Subcutaneous abdominal adipose tissue (tissue), 5 donors: ENCODE data around the gene C17orf75.
A peak's percentile ranks its signal among the peaks of the same experiment; 100 is the strongest.

Experiments
- H3K27ac ChIP-seq: one replicate; pipeline ENCODE4 v1.7.0; 2013; ENCODE audit warnings: low read depth, mild to moderate bottlenecking, inconsistent platforms, low read length, moderate library complexity
- H3K27me3 ChIP-seq, 5 donors: one replicate each; pipeline ENCODE4 v1.7.0; 2013; ENCODE audit warnings: low read length in 5 of 5, inconsistent platforms in 1 of 5; ENCODE audit not compliant: control insufficient read depth in 5 of 5, insufficient read depth in 4 of 5
- H3K36me3 ChIP-seq, 5 donors: one replicate each; pipeline ENCODE4 v1.7.0; 2013; ENCODE audit warnings: low read length in 5 of 5; ENCODE audit not compliant: control insufficient read depth in 5 of 5, insufficient read depth in 5 of 5
- H3K4me1 ChIP-seq, 5 donors: one replicate each; pipeline ENCODE4 v1.7.0; 2013; ENCODE audit warnings: low read length in 5 of 5, mild to moderate bottlenecking in 3 of 5, moderate library complexity in 1 of 5; ENCODE audit not compliant: control insufficient read depth in 5 of 5, insufficient read depth in 5 of 5
- H3K4me3 ChIP-seq, 5 donors: one replicate each; pipeline ENCODE4 v1.7.0; 2013; ENCODE audit warnings: low read length in 5 of 5, low read depth in 1 of 5
- H3K9ac ChIP-seq, 5 donors: one replicate each; pipeline ENCODE4 v1.7.0; 2013; ENCODE audit warnings: low read length in 5 of 5, mild to moderate bottlenecking in 4 of 5, moderate library complexity in 3 of 5
- H3K9me3 ChIP-seq, 5 donors: one replicate each; pipeline ENCODE4 v1.7.0; 2013; ENCODE audit warnings: low read length in 5 of 5; ENCODE audit not compliant: control insufficient read depth in 5 of 5
- donor health status: healthy.
- donor health status: healthy.
- donor health status: healthy.
- donor health status: healthy.
- donor health status: healthy.

The C17orf75 gene

DNA sequence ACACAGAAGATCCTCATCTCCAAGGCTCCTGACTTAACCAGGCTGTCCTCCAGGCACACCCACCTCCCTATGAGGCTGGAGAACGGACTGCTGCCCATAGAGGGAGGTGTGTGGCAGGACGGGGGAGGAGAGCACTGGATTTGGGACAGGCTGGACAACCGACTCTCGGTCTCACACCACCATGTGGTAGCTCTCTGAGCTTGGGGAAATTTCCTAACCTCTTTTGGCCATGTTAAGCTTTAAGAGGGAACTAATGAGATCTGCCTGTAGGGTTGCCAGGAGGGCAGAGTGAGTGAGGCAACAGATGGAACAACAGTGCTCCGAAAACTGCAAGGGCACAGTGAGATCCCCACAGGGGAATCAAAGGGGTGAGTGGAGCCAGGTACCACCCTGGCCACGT, 43.7 kb downstream of the C17orf75 start:
- no peak overlapping the region for H3K27ac ChIP-seq
- peak overlapping the region in 1 of 5 donors; percentile 23 for H3K4me3 ChIP-seq
- H3K36me3 ChIP-seq, result no peaks in the 10 kb centered on the region
- no peaks in the 10 kb centered on the region for H3K9me3 ChIP-seq
- no peak overlapping the region for H3K9ac ChIP-seq
- H3K4me1 ChIP-seq, result peaks cover 2 to 20% (median 16%) of the 10 kb centered on the region in 5 donors
- no peaks in the 10 kb centered on the region for H3K27me3 ChIP-seq

DNA sequence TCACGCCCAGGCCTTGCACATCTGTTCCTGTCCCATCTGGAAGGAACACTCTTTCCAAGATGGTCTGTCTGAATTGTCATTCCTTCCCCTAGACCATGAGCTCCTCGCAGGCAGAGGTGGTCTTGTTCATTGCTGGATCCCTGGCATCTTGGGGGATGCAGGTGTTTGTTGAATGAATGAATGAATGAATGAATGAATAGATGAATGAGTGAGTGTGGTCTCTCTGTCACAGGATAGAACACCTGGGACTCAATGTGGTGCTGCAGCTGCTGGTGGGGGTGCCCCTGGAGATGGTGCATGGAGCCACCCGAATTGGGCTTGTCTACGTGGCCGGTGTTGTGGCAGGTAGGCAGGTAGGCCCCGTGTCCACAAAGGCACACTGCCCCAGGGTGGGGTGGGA, 44.1 kb downstream of the C17orf75 start:
- Histone ChIP-seq H3K9me3 (no peaks in the 10 kb centered on the region), H3K27ac (no peak overlapping the region), H3K4me3 (no peak overlapping the region), H3K9ac (no peak overlapping the region), H3K4me1 (peaks cover 2 to 16% (median 12%) of the 10 kb centered on the region in 5 donors), H3K36me3 (no peaks in the 10 kb centered on the region), H3K27me3 (no peaks in the 10 kb centered on the region)

DNA sequence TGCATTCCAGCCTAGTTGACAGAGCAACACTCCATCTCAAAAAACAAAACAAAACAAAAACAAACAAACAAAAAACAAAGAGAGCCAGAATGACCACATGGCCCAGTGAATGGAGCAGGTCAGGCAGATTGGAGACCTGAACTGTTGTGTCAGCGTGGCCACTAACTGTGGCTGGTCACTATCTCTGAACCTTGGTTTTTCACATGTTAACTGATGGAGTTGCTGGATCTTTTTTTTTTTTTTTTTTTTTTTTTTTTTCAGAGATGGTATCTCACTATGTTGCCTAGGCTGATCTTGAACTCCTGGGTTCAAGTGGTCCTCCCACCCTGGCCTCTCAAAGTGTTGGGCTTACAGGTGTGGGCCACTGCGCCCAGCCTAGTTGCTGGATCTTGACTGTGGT, 44.5 kb downstream of the C17orf75 start:
- Histone ChIP-seq H3K4me1 (peaks cover 0 to 11% (median 8%) of the 10 kb centered on the region in 5 donors), H3K9me3 (no peaks in the 10 kb centered on the region), H3K9ac (no peak overlapping the region), H3K27ac (no peak overlapping the region), H3K27me3 (no peaks in the 10 kb centered on the region), H3K36me3 (no peaks in the 10 kb centered on the region), H3K4me3 (no peak overlapping the region)

DNA sequence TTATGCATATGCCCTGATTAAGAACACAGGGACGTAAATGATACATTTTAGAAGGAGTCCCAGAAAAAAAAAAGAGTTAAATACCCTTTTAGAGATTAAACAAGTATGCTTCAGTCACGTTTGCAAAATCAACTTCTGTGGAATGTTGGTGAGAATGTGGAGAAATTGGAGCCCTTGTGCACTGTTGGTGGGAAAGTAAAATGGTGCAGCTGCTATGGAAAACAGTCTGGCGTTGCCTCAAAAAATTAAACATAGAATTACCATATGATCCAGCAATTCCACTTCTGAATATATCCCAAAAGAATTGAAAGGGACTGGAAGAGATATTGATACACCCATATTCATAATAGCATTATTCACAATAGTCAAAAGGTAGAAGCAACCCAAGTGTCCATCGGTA, 49.9 kb downstream of the C17orf75 start:
- H3K27ac ChIP-seq, result no peak overlapping the region
- H3K9ac ChIP-seq, result no peak overlapping the region
- H3K27me3 ChIP-seq, result peaks cover 0 to 3% (median 0%) of the 10 kb centered on the region in 5 donors
- H3K36me3 ChIP-seq, result no peaks in the 10 kb centered on the region
- no peaks in the 10 kb centered on the region for H3K9me3 ChIP-seq
- H3K4me1 ChIP-seq, result peaks cover 0 to 10% (median 5%) of the 10 kb centered on the region in 5 donors
- no peak overlapping the region for H3K4me3 ChIP-seq

DNA sequence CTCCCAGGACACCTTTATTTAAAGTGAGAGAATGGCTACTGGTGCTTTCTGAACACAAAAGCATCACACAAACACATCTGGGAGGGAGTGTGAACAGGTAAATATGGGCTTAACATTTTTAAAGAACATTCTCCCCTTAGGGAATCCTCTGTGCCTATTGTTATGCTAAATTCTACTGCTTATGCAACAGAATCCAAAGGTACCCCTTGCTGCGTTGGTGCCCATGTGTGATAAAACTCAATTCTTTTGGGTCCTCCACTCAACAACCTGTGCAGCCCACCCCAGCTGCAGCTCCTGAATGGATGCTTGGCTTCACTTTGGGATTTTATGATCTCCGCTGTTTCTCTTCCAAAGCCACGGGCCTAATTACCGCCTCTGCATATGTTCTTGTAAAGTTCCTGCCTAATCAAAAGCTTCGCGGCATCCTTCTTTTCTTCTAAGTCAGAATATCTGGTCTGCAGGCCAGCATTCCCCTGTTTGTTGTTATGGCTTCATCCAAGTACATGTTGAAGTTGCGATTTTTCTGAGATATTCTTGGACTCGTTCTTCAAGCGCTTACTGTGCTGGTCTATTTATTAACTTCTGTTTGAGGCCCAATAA, 52.4 kb downstream of the C17orf75 start:
- Histone ChIP-seq H3K9me3 (no peaks in the 10 kb centered on the region), H3K4me3 (no peak overlapping the region), H3K4me1 (peaks cover 0 to 10% (median 5%) of the 10 kb centered on the region in 5 donors), H3K9ac (no peak overlapping the region), H3K36me3 (no peaks in the 10 kb centered on the region), H3K27ac (no peak overlapping the region), H3K27me3 (peaks cover 0 to 3% (median 0%) of the 10 kb centered on the region in 5 donors)

DNA sequence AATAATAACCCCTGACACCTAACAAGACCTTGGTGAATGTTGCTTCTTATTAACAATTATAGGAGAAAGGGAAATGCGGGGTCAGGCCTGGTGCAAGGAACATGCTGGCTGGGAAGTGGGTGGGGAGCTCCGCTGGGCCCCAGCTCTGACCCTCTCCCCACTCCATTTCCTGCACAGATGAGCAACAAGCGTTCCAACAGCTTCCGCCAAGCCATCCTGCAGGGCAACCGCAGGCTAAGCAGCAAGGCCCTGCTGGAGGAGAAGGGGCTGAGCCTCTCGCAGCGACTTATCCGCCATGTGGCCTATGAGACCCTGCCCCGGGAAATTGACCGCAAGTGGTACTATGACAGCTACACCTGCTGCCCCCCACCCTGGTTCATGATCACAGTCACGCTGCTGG, 53.4 kb downstream of the C17orf75 start:
- Histone ChIP-seq H3K27ac (no peak overlapping the region), H3K9me3 (no peaks in the 10 kb centered on the region), H3K4me3 (peak overlapping the region in 1 of 5 donors; percentile 4), H3K27me3 (peaks cover 0 to 12% (median 3%) of the 10 kb centered on the region in 5 donors), H3K36me3 (no peaks in the 10 kb centered on the region), H3K9ac (no peak overlapping the region), H3K4me1 (peaks cover 0 to 15% (median 5%) of the 10 kb centered on the region in 5 donors)

DNA sequence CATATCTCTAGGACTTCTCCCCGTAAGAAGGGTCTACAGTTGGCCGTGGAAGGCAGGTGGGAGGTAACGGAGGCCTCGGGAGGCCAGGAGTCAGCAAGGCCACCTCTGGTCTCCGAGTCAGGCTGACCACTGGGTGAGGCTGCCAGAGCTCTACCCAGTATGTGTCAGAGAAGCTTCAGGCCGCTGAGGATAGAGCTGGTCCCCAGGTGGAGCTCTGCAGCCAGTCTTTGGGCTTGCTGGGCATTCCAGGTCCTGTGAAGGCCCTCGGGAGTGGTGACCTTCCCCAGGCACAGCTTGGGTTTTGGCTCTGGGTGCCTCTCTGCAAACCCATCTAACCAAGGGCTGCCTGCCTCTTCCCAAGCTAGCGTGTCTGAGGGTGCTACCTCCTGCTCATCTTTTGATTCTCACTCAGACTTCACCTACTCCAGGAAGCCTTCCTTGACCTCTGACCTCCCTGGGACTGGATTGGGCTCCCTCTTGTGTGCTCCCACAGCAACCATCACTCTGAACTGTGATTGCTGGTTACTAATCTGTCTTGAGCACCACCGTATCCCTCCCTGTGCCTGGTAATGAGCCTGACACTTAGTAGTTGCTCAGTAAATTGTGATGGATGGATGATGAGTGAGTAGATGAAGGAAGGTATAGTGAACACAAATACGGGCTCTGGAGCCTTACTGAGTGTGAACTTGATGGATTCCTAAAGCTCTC, 54.0 kb downstream of the C17orf75 start:
- Histone ChIP-seq H3K9ac (no peak overlapping the region), H3K4me1 (peaks cover 0 to 16% (median 5%) of the 10 kb centered on the region in 5 donors), H3K27me3 (peaks cover 0 to 12% (median 3%) of the 10 kb centered on the region in 5 donors), H3K36me3 (no peaks in the 10 kb centered on the region), H3K4me3 (no peak overlapping the region), H3K27ac (no peak overlapping the region), H3K9me3 (no peaks in the 10 kb centered on the region)

DNA sequence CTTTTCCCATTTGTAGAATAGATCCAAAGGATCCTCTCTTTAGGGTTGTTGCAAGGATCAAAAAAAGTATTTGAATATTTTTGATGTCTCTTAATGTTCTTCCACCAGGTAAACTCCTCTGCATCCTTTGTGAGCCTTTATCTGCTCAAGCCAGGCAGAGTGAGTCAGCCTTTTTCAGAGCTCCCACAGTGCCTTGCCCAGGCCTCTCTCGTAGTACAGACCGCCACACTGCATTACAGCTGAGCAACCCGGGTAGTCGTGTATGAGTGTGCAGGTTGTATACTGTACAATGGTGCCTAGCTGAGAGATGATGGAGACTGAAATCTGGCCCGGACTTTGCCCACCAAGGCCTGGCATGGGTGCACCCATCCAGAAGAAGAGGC, 55.5 kb downstream of the C17orf75 start:
- Histone ChIP-seq H3K36me3 (no peaks in the 10 kb centered on the region), H3K4me3 (no peak overlapping the region), H3K9me3 (no peaks in the 10 kb centered on the region), H3K9ac (no peak overlapping the region), H3K27me3 (peaks cover 0 to 12% (median 3%) of the 10 kb centered on the region in 5 donors), H3K27ac (no peak overlapping the region), H3K4me1 (peaks cover 0 to 16% (median 5%) of the 10 kb centered on the region in 5 donors)

DNA sequence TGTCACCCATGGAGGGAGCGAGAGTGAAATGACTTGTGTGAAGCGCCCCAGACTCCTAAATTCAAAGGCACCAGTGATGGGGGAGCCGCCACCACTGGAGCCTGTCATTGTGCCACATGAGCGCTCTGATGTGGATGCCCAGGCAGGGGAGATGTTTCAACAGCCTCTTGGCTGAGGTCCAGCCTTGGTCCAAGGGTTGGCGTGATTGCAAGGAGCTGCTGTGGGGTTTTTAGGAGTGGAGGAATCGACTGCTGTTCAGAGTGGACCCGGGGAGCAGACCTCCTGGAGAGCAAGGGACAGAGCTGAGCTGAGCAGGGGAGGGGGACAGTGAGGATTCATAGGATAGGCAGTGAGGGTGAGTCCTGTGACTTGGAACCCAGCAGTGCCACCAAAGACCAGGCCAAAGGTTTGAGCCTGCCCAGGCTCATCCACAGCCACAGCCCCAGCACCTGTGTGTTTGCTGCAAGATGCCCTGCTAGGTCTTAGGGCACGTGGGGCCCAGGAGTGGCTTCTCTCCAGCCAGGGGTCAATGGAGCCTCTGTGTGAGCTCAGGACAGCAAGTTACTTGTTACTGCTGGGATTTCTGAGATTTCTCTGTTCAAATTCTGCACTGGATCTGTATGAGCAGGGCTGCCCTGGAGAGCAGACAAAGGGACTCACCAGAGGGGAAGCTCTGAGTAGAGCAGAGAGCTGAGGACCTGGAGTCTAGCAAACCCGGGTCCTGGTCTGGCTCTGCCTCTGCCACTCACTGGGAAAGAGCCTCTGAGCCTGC, 56.0 kb downstream of the C17orf75 start:
- Histone ChIP-seq H3K9ac (no peak overlapping the region), H3K9me3 (no peaks in the 10 kb centered on the region), H3K27ac (no peak overlapping the region), H3K4me1 (peaks cover 0 to 16% (median 5%) of the 10 kb centered on the region in 5 donors), H3K27me3 (peaks cover 0 to 12% (median 3%) of the 10 kb centered on the region in 5 donors), H3K36me3 (no peaks in the 10 kb centered on the region), H3K4me3 (no peak overlapping the region)

DNA sequence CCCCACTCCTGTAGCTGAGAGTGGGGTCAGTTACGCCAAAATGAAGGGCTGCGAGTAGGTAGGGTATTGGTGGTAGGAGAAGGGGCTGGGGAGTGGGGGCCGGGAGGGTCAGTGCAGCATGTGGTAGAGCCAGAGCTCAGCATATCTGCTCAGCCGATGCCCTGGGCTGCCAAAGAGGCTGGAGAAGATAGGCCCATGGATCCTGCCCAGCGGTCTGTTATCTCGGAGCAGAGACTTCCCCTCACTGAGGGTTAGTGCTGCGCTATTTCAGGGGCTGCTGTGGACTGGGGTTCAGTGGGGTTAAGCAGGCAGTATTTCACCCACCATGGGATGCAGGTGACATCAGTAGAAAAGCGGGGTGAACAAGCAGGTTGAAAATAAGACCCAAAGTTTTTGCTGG, 56.7 kb downstream of the C17orf75 start:
- Histone ChIP-seq H3K27ac (no peak overlapping the region), H3K36me3 (no peaks in the 10 kb centered on the region), H3K27me3 (peaks cover 0 to 12% (median 3%) of the 10 kb centered on the region in 5 donors), H3K4me1 (peaks cover 0 to 21% (median 5%) of the 10 kb centered on the region in 5 donors), H3K9ac (no peak overlapping the region), H3K9me3 (no peaks in the 10 kb centered on the region), H3K4me3 (no peak overlapping the region)
